Head of caudate nucleus (tissue), 42 donors: ENCODE measurements around the gene SUPV3L1.
"Not testable (repeated sequence)": the region's sequence is repeated elsewhere in the genome, so short reads cannot be mapped to it uniquely, and the experiment has no call there.

ENCODE experiments used
- DNase-seq, 42 donors: peaks; one replicate each; pipeline versions ENCODE4 v3.0.0 to v3.0.0-alpha.2; 2020 to 2021; ENCODE audit warnings: mixed read lengths in 7 of 42
- intact Hi-C: fragments of 100-400 bp; cut with DNase I; formaldehyde crosslinking; loops from one replicate; pipeline ENCODE4 v1.15.0; 2022

Gene SUPV3L1

GRCh38 chr10:69179743-69180524, at the start of gene SUPV3L1:
Gene SUPV3L1, plus strand, starts transcription at chr10:69180234. Its CDS starts 58 bp downstream, at chr10:69180292.
- DNase-seq, result peak; percentile 87 to 99 (median 96)
- intact Hi-C loops, result loop anchor here (5.0 kb wide), 1 partner anchor 58 kb away; the partner anchor contains the start of gene VPS26A

DNA sequence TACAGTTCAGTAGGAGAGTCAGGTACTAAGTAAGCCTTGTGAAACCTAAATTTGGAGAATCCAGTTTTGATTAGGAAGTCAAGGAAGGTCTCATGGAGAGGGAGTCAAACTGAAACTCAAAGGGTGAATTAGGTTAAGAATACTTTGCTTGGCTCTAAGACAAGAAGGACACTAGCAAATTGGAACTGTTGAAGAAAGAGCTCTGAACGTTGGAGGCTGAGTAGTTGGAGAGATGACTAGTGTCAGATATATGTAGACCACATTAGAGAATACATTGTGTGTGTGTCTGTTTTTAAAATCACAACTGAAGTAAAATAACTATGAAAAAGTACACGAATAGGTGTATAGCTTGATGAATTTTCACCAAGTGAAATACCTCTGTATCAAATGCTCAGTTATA, 49.8 kb upstream of the SUPV3L1 start:
- intact Hi-C loops, result no loop called here
- no peak for DNase-seq

DNA sequence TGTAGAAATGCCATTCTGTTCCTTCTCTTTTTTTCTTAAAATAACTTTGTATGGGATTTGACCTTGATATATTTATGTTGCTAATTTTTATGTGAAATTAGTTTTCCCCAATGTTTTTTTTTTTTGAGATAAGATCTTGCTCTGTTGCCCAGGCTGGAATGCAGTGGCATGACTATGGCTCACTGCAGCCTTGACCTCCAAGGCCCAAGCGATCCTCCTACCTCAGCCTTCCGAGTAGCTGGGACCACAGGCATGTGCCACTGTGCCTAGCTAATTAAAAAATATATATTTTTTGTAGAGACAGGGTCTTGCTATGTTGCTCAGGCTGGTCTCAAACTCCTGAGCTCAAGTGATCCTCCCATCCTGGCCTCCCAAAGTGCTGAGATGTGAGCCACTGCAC, 40.1 kb upstream of the SUPV3L1 start:
- DNase-seq, result no peak
- intact Hi-C loops, result no loop called here

DNA sequence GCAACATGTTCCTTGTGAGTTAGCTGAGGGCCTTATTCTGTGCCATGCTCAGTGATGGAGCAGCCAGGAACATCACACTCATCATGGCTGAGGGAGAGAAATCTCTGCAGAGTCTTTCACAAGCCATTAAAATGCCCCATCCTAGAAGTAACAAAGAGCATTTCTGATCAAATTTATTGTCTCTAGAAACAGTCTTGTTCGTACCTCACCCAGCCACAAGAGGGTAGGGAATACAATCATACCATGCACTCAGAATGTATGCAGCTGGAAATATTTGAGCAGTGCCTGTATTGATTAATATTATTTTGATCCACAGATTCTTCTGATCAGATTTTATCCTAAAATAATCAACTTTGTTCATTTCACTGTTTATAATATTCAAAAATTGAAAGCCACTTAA, 38.7 kb upstream of the SUPV3L1 start:
- no peak for DNase-seq
- intact Hi-C loops, result no loop called here

- DNase-seq, intact Hi-C loops: not testable (repeated sequence)
Measured at GRCh38 chr10:69142074-69142473, 38.0 kb upstream of the SUPV3L1 start.

- intact Hi-C loops, result no loop called here
- no peak for DNase-seq
Measured at GRCh38 chr10:69142983-69143382, 37.1 kb upstream of the SUPV3L1 start.

DNA sequence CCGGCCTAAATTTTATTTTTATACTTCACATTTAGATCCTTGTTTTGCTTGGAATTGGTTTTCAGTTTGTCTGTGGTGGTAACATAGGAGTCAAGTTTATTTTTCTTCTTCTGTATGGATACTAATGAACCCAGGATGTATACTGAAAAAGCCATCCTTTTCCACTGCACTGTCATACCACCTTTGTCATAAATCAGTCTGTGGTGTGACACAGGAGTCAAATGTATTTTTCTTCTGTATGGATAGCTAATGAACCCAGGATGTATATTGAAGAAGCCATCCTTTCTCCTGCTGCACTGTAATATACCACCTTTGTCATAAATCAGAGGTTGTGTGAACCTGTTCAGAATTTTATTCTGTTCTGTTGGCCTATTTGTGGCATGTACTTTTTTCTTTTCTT, 34.7 kb upstream of the SUPV3L1 start:
- intact Hi-C loops, result no loop called here
- DNase-seq, result no peak

- intact Hi-C loops, result no loop called here
- no peak for DNase-seq
Measured at GRCh38 chr10:69145864-69146263, 34.2 kb upstream of the SUPV3L1 start.

DNA sequence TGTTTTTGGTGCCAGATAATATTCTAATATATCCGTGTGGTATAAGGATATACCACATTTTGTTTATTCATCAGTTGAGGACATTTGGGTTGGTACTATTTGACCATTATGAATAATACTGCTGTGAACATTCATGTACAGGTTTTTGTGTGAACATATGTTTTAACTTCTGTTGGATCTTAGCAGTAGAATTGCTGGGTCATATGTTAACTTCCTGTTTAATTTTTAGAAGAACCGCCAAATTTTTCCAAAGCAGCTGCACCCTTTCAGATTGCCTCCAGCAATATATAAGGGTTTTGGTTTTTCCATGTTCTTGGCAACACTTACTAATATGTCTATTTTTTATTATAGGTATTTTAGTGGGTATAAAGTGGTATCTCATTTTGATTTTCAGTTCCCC, 33.3 kb upstream of the SUPV3L1 start:
- intact Hi-C loops, result no loop called here
- no peak for DNase-seq

DNA sequence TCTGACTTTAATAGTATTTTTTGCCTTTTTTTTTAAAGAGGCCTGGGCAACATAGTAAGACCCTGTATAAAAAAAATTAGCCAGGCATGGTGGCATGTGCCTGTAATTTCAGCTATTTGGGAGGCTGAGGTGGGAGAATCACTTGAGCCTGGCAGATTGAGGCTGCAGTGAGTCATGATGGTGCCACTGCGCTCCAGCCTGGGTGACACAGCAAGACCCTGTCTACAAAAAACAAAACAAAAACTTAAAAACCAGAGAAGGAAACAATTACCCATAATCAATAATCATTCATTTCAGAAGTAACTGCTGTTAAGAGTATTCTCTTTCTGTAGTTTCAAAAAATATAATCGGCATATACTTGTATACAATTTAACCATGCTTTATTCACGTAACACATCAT, 28.1 kb upstream of the SUPV3L1 start:
- intact Hi-C loops, result no loop called here
- DNase-seq, result no peak

- no peak for DNase-seq
- intact Hi-C loops, result no loop called here
Measured at GRCh38 chr10:69153227-69153626, 26.8 kb upstream of the SUPV3L1 start.

DNA sequence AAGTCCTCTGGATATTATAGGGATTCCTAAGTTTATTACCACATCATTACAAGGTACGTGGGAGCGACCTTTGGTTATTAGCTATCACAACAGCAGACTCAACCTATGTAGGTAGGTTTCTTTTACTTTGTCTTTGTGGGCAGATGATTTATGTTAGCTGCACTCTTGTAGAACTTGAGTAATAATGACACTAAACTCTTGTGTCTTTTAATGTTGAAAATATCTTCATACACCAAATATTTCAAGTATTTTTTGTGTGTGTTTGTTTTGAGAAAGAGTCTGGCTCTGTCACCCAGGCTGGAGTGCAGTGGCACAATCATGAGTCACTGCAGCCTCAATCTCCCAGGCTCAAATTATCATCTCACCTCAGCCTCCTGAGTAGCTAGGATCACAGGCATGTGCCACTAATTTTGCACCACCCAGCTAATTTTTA, 19.2 kb upstream of the SUPV3L1 start:
- DNase-seq, result no peak
- intact Hi-C loops, result no loop called here

DNA sequence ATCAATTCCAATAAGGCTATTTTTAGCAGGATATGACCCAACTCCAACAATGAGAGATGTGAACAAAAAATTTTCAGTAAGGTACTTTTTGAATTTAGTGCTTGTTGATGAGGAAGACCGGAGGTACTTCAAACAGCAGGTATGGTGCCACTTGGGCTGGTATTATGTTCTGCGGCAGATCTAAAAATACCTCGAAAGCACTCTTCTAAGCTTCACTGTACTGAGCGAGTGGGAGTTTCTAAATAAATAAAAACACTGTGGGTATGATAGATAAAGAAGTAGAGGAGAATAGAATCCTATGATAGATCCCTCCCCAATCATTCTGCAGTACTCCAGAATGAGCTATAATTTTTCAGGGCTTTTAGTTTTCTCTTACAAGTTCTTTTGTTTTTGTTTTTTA, 11.5 kb upstream of the SUPV3L1 start:
- no peak for DNase-seq
- intact Hi-C loops, result no loop called here

DNA sequence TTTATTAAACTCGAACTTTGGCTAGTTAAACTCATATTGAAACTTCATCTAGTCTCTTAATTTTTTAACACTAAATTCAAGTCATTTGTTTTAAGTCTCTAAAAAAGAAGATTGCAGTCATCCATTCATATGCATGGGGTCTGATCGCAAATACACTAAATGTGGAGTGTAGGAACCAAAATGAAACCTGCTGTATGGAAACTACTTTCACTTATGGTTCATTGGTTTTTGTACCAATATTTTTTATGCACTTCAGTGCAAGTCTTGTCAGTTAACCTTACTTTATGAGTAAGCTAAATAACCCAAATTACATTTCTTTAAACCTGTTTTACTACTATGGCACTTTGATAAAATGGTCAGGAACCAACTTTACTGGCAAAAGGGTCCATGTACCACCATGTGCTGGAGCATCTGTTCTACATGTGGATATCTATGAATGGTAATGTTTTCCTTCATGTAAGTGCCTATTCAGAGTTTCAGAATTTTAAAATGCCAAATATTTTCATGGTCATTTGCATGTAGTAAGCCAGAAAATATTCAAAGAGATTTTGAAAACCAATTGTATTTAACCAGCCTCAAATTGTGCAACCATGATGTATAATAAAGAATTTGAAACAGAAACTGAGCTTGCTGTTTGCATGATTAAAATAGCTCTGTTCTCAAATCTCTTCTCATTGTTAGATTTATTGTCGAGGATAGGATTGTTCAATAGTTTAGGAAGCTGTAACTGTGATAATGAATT, 7.6 kb upstream of the SUPV3L1 start:
- intact Hi-C loops, result no loop called here
- DNase-seq, result no peak

DNA sequence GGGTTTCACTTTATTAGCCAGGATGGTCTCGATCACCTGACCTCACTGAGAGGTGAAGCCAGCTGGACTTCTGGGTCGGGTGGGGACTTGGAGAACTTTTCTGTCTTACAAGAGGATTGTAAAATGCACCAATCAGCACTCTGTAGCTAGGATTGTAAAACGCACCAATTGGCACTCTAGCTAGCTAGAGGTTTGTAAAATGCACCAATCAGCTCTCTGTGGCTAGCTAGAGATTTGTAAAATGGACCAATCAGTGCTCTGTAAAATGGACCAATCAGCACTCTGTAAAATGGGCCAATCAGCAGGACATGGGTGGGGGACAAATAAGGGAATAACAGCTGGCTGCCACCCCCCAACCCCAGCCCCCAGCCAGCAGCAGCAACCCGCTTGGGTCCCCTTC, 4.7 kb upstream of the SUPV3L1 start:
- DNase-seq, result not testable (repeated sequence)
- intact Hi-C loops, result loop anchor here (5.0 kb wide), 1 partner anchor 53 kb away; the partner anchor contains the start of gene VPS26A

- no peak for DNase-seq
- intact Hi-C loops, result loop anchor here (5.0 kb wide), 1 partner anchor 55 kb away; the partner anchor contains the start of gene VPS26A
Measured at GRCh38 chr10:69176823-69177222, 3.2 kb upstream of the SUPV3L1 start.

- peak in 19 of 42 donors; percentile 2 to 46 (median 13) for DNase-seq
- intact Hi-C loops, result loop anchor here (5.0 kb wide), 1 partner anchor 57 kb away; the partner anchor contains the start of gene VPS26A
Measured at GRCh38 chr10:69179089-69179742, 818 bp upstream of the SUPV3L1 start.

DNA sequence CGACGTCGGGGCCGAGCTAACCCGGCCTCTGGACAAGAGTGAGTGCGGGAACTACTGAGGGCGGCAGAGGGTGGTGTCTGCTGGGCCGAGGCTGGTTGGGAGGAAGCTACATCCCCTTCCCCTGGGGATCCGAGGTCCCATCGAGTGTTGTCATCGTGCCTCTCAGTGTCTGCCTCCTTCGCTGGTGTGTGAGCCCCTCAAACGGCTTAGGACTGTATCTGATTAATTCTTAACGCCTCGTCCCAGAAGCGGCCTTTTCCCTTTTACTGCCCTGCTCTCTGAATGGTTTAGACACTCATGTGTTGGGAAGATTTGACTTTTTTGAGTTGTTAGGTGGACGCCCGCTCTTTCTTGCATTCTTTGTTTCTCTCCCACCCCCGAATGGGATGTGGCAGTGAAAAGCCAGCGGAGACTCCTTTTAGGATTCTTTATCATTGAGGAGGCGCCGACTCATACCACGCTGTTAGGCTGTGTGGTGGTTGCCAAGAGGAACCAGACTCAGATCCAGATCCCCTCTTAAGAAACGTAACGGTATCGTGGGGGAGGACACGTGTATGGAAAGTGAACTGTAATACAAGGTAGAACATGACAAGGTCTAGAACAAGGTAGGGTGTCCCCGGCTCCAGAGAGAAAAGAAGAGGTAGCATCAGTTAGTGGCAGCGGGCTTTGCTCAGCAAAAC, 631 bp downstream of the SUPV3L1 start:
- peak in 29 of 42 donors; percentile 3 to 54 (median 22) for DNase-seq
- intact Hi-C loops, result no loop called here

DNA sequence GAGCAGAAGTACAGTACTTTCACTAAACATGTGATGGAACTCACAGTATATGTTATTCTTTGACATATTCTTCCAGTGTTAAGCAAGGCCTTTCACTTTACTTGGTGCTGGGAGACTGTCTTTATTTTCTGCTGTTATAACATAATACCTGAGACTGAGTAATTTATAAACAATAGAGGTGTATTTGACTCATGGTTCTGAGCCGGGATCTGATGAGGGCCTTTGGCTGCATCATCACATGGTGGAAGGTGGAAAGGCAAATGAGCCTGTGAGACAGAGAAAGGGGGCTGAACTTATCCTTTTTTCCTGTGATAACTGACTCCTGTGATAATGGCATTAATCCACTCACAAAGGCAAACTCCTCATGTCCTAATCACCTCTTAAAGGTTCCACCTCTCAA, 1.4 kb downstream of the SUPV3L1 start:
- intact Hi-C loops, result no loop called here
- no peak for DNase-seq
